AG04450 (cell line): ENCODE results near the gene TACC3. TPM values are rescaled to one million over a fixed set of nuclear protein-coding genes. Genes with fewer than 3 reads are reported as not detected.

Experiments used
- CTCF ChIA-PET: fragments of 300-600, 350-600 bp; formaldehyde crosslinking; extraction: SDS; loops from one replicate; lab custom pipeline; 2022; ENCODE audit warnings: antibody characterized with exemption, inconsistent platforms; lab: Charles Lee
- POLR2A ChIA-PET: fragments of 350-600 bp; formaldehyde crosslinking; extraction: SDS; loops from one replicate; lab custom pipeline; 2021; ENCODE audit warnings: antibody characterized with exemption, inconsistent platforms; lab: Yijun Ruan, JAX
- DNase-seq: peaks from one replicate; pipeline ENCODE4 v3.0.0-alpha.2; 2011; ENCODE audit warnings: low read depth, low spot score
- H3K27ac ChIP-seq: one replicate; pipeline ENCODE4 v1.5.1; 2012; ENCODE audit warnings: low read depth, low read length, control low read depth
- H3K27me3 ChIP-seq: one replicate; pipeline ENCODE4 v1.6.0; 2012; ENCODE audit warnings: low read length; ENCODE audit not compliant: control insufficient read depth, insufficient read depth
- H3K4me3 ChIP-seq: 2 replicates; pipeline ENCODE4 v1.5.1; 2011; ENCODE audit warnings: mild to moderate bottlenecking, low read depth, low read length, control low read depth
- H3K9me3 ChIP-seq: 2 replicates; pipeline ENCODE4 v1.5.1; 2012; ENCODE audit warnings: low read length; ENCODE audit not compliant: control insufficient read depth, insufficient read depth
- CTCF ChIP-seq: IDR thresholded peaks from 2 replicates; pipeline ENCODE4 v1.5.1; 2011; ENCODE audit warnings: low read depth, low read length, control low read depth, inconsistent platforms
- polyA plus RNA-seq: library from polyadenylated mRNA; depleted of rRNA; stranded (reverse); fragments of >200 nt; gene quantifications from 2 replicates; pipeline ENCODE4 v1.2.3, GENCODE V29; 2011

Gene TACC3
- polyA plus RNA-seq, 1 experiment = 8.5 TPM

- no peak for DNase-seq
- CTCF ChIA-PET = interaction anchor here (1.0 to 2.0 kb wide), 2 partner anchors 9 to 13 kb away, joined by 3 to 8 read pairs; no protein-coding TSS in a partner anchor
- Histone ChIP-seq H3K9me3 (peaks cover 35% of the 10 kb centered on the region), H3K4me3 (no peak overlapping the region), H3K27ac (no peak overlapping the region), H3K27me3 (no peaks in the 10 kb centered on the region)
- no peak for TF ChIP-seq CTCF
- POLR2A ChIA-PET = no interaction called here
Measured at GRCh38 chr4:1735215-1735614, 13.9 kb downstream of the TACC3 start.

GRCh38 chr4:1736812-1737211, 15.5 kb downstream of the TACC3 start:
- no peak for TF ChIP-seq CTCF
- no peak for DNase-seq
- H3K4me3 ChIP-seq = no peak overlapping the region
- H3K9me3 ChIP-seq = peaks cover 35% of the 10 kb centered on the region
- no peaks in the 10 kb centered on the region for H3K27me3 ChIP-seq
- no peak overlapping the region for H3K27ac ChIP-seq
- POLR2A ChIA-PET = no interaction called here
- CTCF ChIA-PET = interaction anchor here (1.2 to 2.0 kb wide), 2 partner anchors 10 to 11 kb away, joined by 3 to 8 read pairs; no protein-coding TSS in a partner anchor

GRCh38 chr4:1737666-1738065, 16.3 kb downstream of the TACC3 start:
- H3K4me3 ChIP-seq = no peak overlapping the region
- peaks cover 35% of the 10 kb centered on the region for H3K9me3 ChIP-seq
- ChIA-PET CTCF (interaction anchor here (0.6 to 1.4 kb wide), 2 partner anchors 11 to 54 kb away, joined by 6 to 7 read pairs; no protein-coding TSS in a partner anchor), POLR2A (no interaction called here)
- H3K27me3 ChIP-seq = no peaks in the 10 kb centered on the region
- no peak for TF ChIP-seq CTCF
- DNase-seq = no peak
- H3K27ac ChIP-seq = no peak overlapping the region

- CTCF ChIA-PET = interaction anchor here (1.4 kb wide), 1 partner anchor 12 kb away, joined by 6 read pairs; no protein-coding TSS in a partner anchor
- no peak for TF ChIP-seq CTCF
- peaks cover 35% of the 10 kb centered on the region for H3K9me3 ChIP-seq
- POLR2A ChIA-PET = no interaction called here
- DNase-seq = no peak
- no peak overlapping the region for H3K27ac ChIP-seq
- H3K4me3 ChIP-seq = no peak overlapping the region
- H3K27me3 ChIP-seq = no peaks in the 10 kb centered on the region
Measured at GRCh38 chr4:1738410-1738809, 17.1 kb downstream of the TACC3 start.

- Histone ChIP-seq H3K27me3 (no peaks in the 10 kb centered on the region), H3K27ac (no peak overlapping the region), H3K4me3 (no peak overlapping the region), H3K9me3 (peaks cover 35% of the 10 kb centered on the region)
- no peak for TF ChIP-seq CTCF
- ChIA-PET CTCF (interaction anchor here (1.1 kb wide), 1 partner anchor 13 kb away, joined by 4 read pairs; no protein-coding TSS in a partner anchor), POLR2A (interaction anchor here (0.5 kb wide), 1 partner anchor 98 kb away, joined by 4 read pairs; no protein-coding TSS in a partner anchor)
- no peak for DNase-seq
Measured at GRCh38 chr4:1739358-1739757, 18.0 kb downstream of the TACC3 start.
